Measurements from ENCODE around the gene METTL3. TPM values are rescaled to one million over a fixed set of nuclear protein-coding genes. Genes with fewer than 3 reads are reported as not detected.

METTL3 gene
- total and polyA plus RNA-seq, 2 of the 4 experiments (the other 2 are of a cell fraction): 90.6 to 109 TPM

GRCh38 chr14:21506557-21506956 is 4.6 kb downstream of the METTL3 start:
- Histone ChIP-seq H4K5ac (ENCODE audit: low read depth, low read length) (no peak overlapping the region), H3K9me3 (ENCODE audit: control insufficient read depth, insufficient read depth, low read length) (no peaks in the 10 kb centered on the region), H2AFZ (replicated peaks; ENCODE audit: low read length, poor library complexity) (no peak overlapping the region), H4K91ac (ENCODE audit: insufficient read depth, low read depth, low read length) (no peak overlapping the region), H3K9ac (ENCODE audit: low read depth, low read length) (no peak overlapping the region), H3K14ac (replicated peaks; ENCODE audit: low read depth, low read length) (no peak overlapping the region), H3K23ac (ENCODE audit: low read depth, low read length) (no peak overlapping the region), H2AK9ac (replicated peaks; ENCODE audit: low read depth, low read length, poor library complexity) (no peak overlapping the region), H2AK5ac (ENCODE audit: low read depth, low read length) (no peak overlapping the region), H3K4ac (ENCODE audit: low read depth, low read length) (no peak overlapping the region), H2BK120ac (ENCODE audit: low read depth, low read length) (no peak overlapping the region), H3K4me2 (ENCODE audit: low read depth, low read length) (no peak overlapping the region), H2BK15ac (ENCODE audit: low read depth, low read length) (no peak overlapping the region), H3K4me3 (ENCODE audit: insufficient read depth, low read depth, low read length) (no peak overlapping the region), H3K18ac (ENCODE audit: low read depth, low read length) (no peak overlapping the region), H4K8ac (ENCODE audit: low read depth in 2 of 2, low read length in 2 of 2) (no peak overlapping the region), H2BK20ac (ENCODE audit: low read depth, low read length) (no peak overlapping the region), H3K36me3 (ENCODE audit: control insufficient read depth, insufficient read depth, low read length) (peaks cover 20% of the 10 kb centered on the region), H2BK5ac (ENCODE audit: low read depth, low read length, poor library complexity, severe bottlenecking) (no peak overlapping the region), H3K9me1 (ENCODE audit: insufficient read depth, low read length) (peaks cover 7% of the 10 kb centered on the region), H3K4me1 (ENCODE audit: control insufficient read depth, insufficient read depth, low read length) (no peaks in the 10 kb centered on the region), H3K79me1 (ENCODE audit: low read depth in 1 of 2, low read length in 2 of 2) (peaks cover 20 to 48% of the 10 kb centered on the region in 2 experiments), H4K20me1 (ENCODE audit: insufficient read depth, low read length) (no peaks in the 10 kb centered on the region), H3K56ac (ENCODE audit: extremely low read depth, insufficient read depth, low read length) (no peak overlapping the region), H3K27ac (ENCODE audit: insufficient read depth, low read length) (no peak overlapping the region), H3K27me3 (ENCODE audit: control insufficient read depth, insufficient read depth, low read length) (no peaks in the 10 kb centered on the region)
- ChIA-PET POLR2A (ENCODE audit: unreplicated experiment) (no interaction called here), CTCF (no interaction called here)
- intact Hi-C loops (cut with micrococcal nuclease): no loop called here
- TF ChIP-seq BHLHE40 (IDR thresholded peaks at IDR 0.05; ENCODE audit: low read depth, low read length) (no peak), RFX5 (IDR thresholded peaks at IDR 0.05; ENCODE audit: low read depth, low read length) (no peak), FOS (IDR thresholded peaks at IDR 0.05; ENCODE audit: low read depth, low read length) (no peak), ELK1 (IDR thresholded peaks at IDR 0.05; ENCODE audit: borderline replicate concordance, low read depth, low read length) (no peak), NFE2L2 (IDR thresholded peaks at IDR 0.05; ENCODE audit: low read depth, low read length) (no peak), CTCF (conservative IDR thresholded peaks at IDR 0.05; ENCODE audit: low read depth, low read length) (no peak), USF2 (IDR thresholded peaks at IDR 0.05; ENCODE audit: low read depth, low read length) (no peak), SMC3 (IDR thresholded peaks at IDR 0.05; ENCODE audit: low read depth, low read length) (no peak), CHD1 (IDR thresholded peaks at IDR 0.05; ENCODE audit: low read depth, low read length) (no peak), POLR2A (IDR thresholded peaks at IDR 0.05; ENCODE audit: low read depth, low read length) (no peak), MAFK (IDR thresholded peaks at IDR 0.05; ENCODE audit: low read depth, low read length) (no peak), MAZ (IDR thresholded peaks at IDR 0.05; ENCODE audit: borderline replicate concordance, low read depth, low read length) (no peak), RCOR1 (IDR thresholded peaks at IDR 0.05; ENCODE audit: insufficient replicate concordance, low read length) (no peak), CEBPB (IDR thresholded peaks at IDR 0.05; ENCODE audit: low read depth, low read length) (no peak), RAD21 (IDR thresholded peaks at IDR 0.05; ENCODE audit: low read length) (no peak), MXI1 (IDR thresholded peaks at IDR 0.05; ENCODE audit: borderline replicate concordance, low read depth, low read length) (no peak)
- dilution Hi-C loops (cut with HindIII; ENCODE audit: low sequenced_read_pairs, unreplicated experiment): no loop called here
- BruUV-seq (replicated peaks): no TSS peak
- ATAC-seq (ENCODE audit: low read depth): no peak
- DNase-seq: no peak
- in situ Hi-C loops (cut with MboI; ENCODE audit: low sequenced_read_pairs): no loop called here
- no CpG with 5 or more reads among the region's 2 CpGs for WGBS, 2 experiments (ENCODE audit: extremely low coverage in 2 of 2, insufficient read length in 1 of 2)
